Activated naive CD4-positive, alpha-beta T cell treated with anti-CD3 and anti-CD28 coated beads for 36 hours (primary cell): ENCODE data around the gene PANX1. TPM values are rescaled to one million over a fixed set of nuclear protein-coding genes. Genes with fewer than 3 reads are reported as not detected.

Source experiments
- CTCF ChIA-PET: fragments of 350-600 bp; sonication (Branson Sonifier 250); formaldehyde crosslinking; loops from one replicate; lab custom pipeline; 2021; ENCODE audit warnings: antibody characterized with exemption; lab: Charles Lee
- DNase-seq: peaks from one replicate; pipeline ENCODE4 v3.0.0-alpha.2; 2020
- H3K27ac Mint-ChIP-seq: one replicate; pipeline ENCODE4 v1.8.0; 2021; ENCODE audit warnings: mild to moderate bottlenecking, mixed read lengths
- H3K27me3 Mint-ChIP-seq: one replicate; pipeline ENCODE4 v1.8.0; 2021; ENCODE audit warnings: low read depth, mixed read lengths
- H3K36me3 Mint-ChIP-seq: one replicate; pipeline ENCODE4 v1.8.0; 2021; ENCODE audit warnings: low read depth, mixed read lengths
- H3K4me1 Mint-ChIP-seq: one replicate; pipeline ENCODE4 v1.8.0; 2021; ENCODE audit warnings: low read depth, mixed read lengths
- H3K4me3 Mint-ChIP-seq: one replicate; pipeline ENCODE4 v1.8.0; 2021; ENCODE audit warnings: mild to moderate bottlenecking, moderate library complexity, mixed read lengths
- H3K9me3 Mint-ChIP-seq: one replicate; pipeline ENCODE4 v1.8.0; 2021; ENCODE audit warnings: mixed read lengths
- intact Hi-C: fragments of 100-400 bp; cut with micrococcal nuclease; formaldehyde crosslinking; loops from one replicate; pipeline ENCODE4 v1.15.1; 2023
- total RNA-seq, 2 experiments: library from RNA; stranded (reverse); gene quantifications; one replicate each; pipeline ENCODE4 v1.2.3, GENCODE V29; 2021

Gene PANX1
- total RNA-seq, 2 experiments from 2014 or later = 5.4 to 5.8 TPM

GRCh38 chr11:94181526-94181925 is 52.9 kb downstream of the PANX1 start:
- Mint-ChIP-seq H3K27me3 (no peaks in the 10 kb centered on the region), H3K4me1 (no peaks in the 10 kb centered on the region), H3K36me3 (peaks cover 37% of the 10 kb centered on the region), H3K4me3 (no peak overlapping the region), H3K27ac (no peak overlapping the region), H3K9me3 (no peaks in the 10 kb centered on the region)
- CTCF ChIA-PET = interaction anchor here (0.7 to 1.6 kb wide), 3 partner anchors 10 to 1261 kb away, joined by 3 to 4 read pairs (median 3); no protein-coding TSS in a partner anchor
- intact Hi-C loops = no loop called here
- no peak for DNase-seq

GRCh38 chr11:94181943-94182342 is 53.3 kb downstream of the PANX1 start:
- Mint-ChIP-seq H3K36me3 (peaks cover 35% of the 10 kb centered on the region), H3K4me3 (no peak overlapping the region), H3K27ac (no peak overlapping the region), H3K4me1 (no peaks in the 10 kb centered on the region), H3K9me3 (no peaks in the 10 kb centered on the region), H3K27me3 (no peaks in the 10 kb centered on the region)
- CTCF ChIA-PET = interaction anchor here (1.2 to 1.6 kb wide), 2 partner anchors 11 to 77 kb away, joined by 3 to 4 read pairs; no protein-coding TSS in a partner anchor
- DNase-seq = no peak
- intact Hi-C loops = no loop called here

GRCh38 chr11:94183251-94183885 is 54.7 kb downstream of the PANX1 start:
- intact Hi-C loops = no loop called here
- H3K9me3 Mint-ChIP-seq = no peaks in the 10 kb centered on the region
- H3K27ac Mint-ChIP-seq = no peak overlapping the region

GRCh38 chr11:94183886-94184264 is 55.2 kb downstream of the PANX1 start:
- peak; percentile 38 for DNase-seq
- no peak overlapping the region for H3K27ac Mint-ChIP-seq
- H3K4me3 Mint-ChIP-seq = no peak overlapping the region
- no peaks in the 10 kb centered on the region for H3K9me3 Mint-ChIP-seq
- H3K36me3 Mint-ChIP-seq = peaks cover 24% of the 10 kb centered on the region
- CTCF ChIA-PET = interaction anchor here (1.0 to 1.6 kb wide), 8 partner anchors 9 to 325 kb away, joined by 3 to 7 read pairs (median 3); partner anchors contain the start of gene PANX1
- intact Hi-C loops = no loop called here
- H3K4me1 Mint-ChIP-seq = no peaks in the 10 kb centered on the region
- no peaks in the 10 kb centered on the region for H3K27me3 Mint-ChIP-seq

More at GRCh38 chr11:94183251-94183885, 54.7 kb downstream of the PANX1 start:
- CTCF ChIA-PET = interaction anchor here (0.6 to 1.6 kb wide), 8 partner anchors 8 to 326 kb away, joined by 3 to 7 read pairs (median 3); partner anchors contain the start of gene PANX1
- Mint-ChIP-seq H3K4me3 (no peak overlapping the region), H3K4me1 (no peaks in the 10 kb centered on the region), H3K27me3 (no peaks in the 10 kb centered on the region), H3K36me3 (peaks cover 28% of the 10 kb centered on the region)
- no peak for DNase-seq

DNA sequence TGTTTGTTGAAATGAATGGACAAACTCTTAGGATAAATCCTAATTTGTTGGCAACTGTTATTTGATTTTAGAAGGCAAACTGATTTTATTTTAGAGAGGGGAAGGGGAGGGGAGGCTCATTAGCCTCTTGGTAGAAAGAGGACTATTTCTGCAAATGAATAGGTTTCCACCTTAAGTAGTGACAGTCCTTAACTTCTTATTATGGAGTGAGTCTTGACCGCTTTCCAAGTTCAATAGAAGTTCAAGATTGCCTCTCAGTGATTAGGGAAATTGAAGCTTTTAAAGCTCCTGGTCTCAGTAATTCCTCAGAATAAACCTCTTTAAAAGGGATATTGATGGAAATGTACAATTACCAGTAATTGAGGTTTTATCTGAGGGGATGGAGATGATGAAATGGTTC is 55.7 kb downstream of the PANX1 start:
- Mint-ChIP-seq H3K27me3 (no peaks in the 10 kb centered on the region), H3K36me3 (peaks cover 20% of the 10 kb centered on the region), H3K9me3 (no peaks in the 10 kb centered on the region), H3K4me1 (no peaks in the 10 kb centered on the region), H3K4me3 (no peak overlapping the region), H3K27ac (no peak overlapping the region)
- intact Hi-C loops = no loop called here
- CTCF ChIA-PET = interaction anchor here (1.0 to 1.6 kb wide), 6 partner anchors 9 to 325 kb away, joined by 3 to 7 read pairs (median 3); partner anchors contain the start of gene PANX1
- DNase-seq = no peak

DNA sequence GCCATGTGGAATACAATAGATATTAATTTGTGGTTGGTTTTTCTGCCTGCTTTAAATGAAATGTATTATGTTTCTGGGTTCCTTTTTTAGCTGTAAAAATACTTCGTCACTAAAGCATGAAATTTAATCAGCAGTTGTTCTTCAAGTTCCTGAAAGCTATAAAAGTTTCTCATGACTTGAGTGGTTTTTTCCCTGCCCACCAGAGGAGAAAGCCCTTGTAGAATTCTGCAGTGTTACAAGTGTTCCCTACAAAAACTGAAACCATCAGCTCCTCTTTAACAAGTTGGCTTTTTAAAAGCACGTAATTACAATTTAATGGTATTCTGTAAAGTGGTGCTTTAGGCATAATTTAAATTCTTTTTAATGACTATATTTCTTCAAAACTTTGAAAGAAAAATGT is 56.2 kb downstream of the PANX1 start:
- CTCF ChIA-PET = interaction anchor here (0.6 to 1.6 kb wide), 3 partner anchors 9 to 324 kb away, joined by 3 to 4 read pairs (median 3); no protein-coding TSS in a partner anchor
- H3K4me1 Mint-ChIP-seq = no peaks in the 10 kb centered on the region
- no peak for DNase-seq
- no peaks in the 10 kb centered on the region for H3K27me3 Mint-ChIP-seq
- no peak overlapping the region for H3K27ac Mint-ChIP-seq
- no peaks in the 10 kb centered on the region for H3K9me3 Mint-ChIP-seq
- no peak overlapping the region for H3K4me3 Mint-ChIP-seq
- intact Hi-C loops = no loop called here
- H3K36me3 Mint-ChIP-seq = peaks cover 16% of the 10 kb centered on the region

- Mint-ChIP-seq H3K27me3 (no peaks in the 10 kb centered on the region), H3K36me3 (peaks cover 12% of the 10 kb centered on the region), H3K27ac (no peak overlapping the region), H3K9me3 (no peaks in the 10 kb centered on the region), H3K4me1 (no peaks in the 10 kb centered on the region), H3K4me3 (no peak overlapping the region)
- DNase-seq = no peak
- intact Hi-C loops = no loop called here
- CTCF ChIA-PET = interaction anchor here (0.6 to 1.4 kb wide), 4 partner anchors 9 to 320 kb away, joined by 3 to 4 read pairs (median 3); partner anchors contain the start of gene PANX1
These were observed 56.9 kb downstream of the PANX1 start for GRCh38 chr11:94185416-94186084.

DNA sequence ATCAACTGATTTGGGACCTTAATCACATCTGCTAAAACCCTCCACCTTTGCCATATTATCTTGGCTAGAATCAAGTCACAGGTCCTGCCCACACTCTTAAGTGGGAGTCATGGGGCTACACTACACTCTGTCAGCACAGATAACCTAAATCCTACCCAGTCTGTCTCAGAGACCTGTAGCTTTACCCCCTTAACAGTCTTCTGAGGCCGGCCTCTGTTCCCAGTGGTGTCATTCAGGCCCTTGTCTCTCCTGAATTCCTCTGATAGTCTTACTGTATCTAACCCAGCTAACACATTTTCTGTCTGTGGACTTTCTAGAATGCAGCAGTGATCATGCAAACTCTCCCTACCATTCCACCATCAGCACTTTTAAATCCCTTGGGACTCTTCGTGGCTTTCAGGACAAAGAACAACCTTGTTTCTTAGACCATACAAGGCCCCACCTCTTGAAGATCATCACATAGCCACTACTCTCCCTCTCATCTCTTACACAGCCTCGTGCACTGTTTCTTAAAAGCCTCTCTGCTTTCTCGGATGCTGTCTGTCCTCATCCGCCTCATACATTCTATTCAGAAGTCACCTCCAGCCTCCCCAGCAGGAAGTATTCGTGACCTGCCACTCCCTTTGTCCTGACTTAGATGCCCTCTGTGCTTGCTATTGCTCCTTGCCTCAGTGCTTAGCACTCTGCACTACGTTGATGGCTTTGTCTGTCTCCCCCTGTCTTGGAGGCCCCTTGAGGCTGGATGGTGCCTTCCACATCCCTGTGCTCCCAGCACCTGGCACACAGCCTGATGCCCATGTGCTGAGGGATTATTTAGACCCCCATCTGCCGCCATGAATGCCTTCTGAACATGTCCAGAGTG is 57.9 kb downstream of the PANX1 start:
- H3K9me3 Mint-ChIP-seq = peaks cover 2% of the 10 kb centered on the region
- intact Hi-C loops = no loop called here
- H3K27me3 Mint-ChIP-seq = no peaks in the 10 kb centered on the region
- no peak overlapping the region for H3K27ac Mint-ChIP-seq
- CTCF ChIA-PET = interaction anchor here (1.1 kb wide), 2 partner anchors 58 to 291 kb away, joined by 3 read pairs; partner anchors contain the start of gene PANX1
- DNase-seq = no peak
- no peaks in the 10 kb centered on the region for H3K4me1 Mint-ChIP-seq
- no peak overlapping the region for H3K4me3 Mint-ChIP-seq
- H3K36me3 Mint-ChIP-seq = peaks cover 2% of the 10 kb centered on the region

GRCh38 chr11:94193288-94193687 is 64.6 kb downstream of the PANX1 start:
- CTCF ChIA-PET = no interaction called here
- intact Hi-C loops = no loop called here

DNA sequence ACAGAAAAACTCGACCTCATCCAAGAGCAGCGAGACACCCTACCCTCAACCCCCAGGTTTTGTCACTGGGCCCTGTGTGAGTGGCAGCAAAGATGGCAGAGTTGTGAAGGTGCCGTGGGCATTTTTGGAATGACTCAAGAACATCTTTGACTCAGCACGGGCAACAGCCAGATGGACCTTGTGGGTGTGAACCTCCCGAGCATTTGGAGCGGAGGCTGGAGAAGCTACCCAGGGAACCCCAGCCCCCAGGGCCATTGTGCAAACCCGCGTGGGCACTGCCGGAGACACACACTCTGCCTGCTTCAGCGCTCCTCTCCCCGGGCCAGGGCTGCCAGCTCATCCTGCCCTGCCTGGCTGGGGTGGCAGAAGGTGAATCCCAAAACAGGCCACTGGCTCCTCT is 66.1 kb downstream of the PANX1 start:
- Mint-ChIP-seq H3K27ac (no peak overlapping the region), H3K36me3 (no peaks in the 10 kb centered on the region), H3K27me3 (no peaks in the 10 kb centered on the region), H3K4me1 (no peaks in the 10 kb centered on the region), H3K4me3 (no peak overlapping the region), H3K9me3 (peaks cover 2% of the 10 kb centered on the region)
- intact Hi-C loops = no loop called here
- no peak for DNase-seq
- CTCF ChIA-PET = interaction anchor here (0.7 kb wide), 1 partner anchor 10 kb away, joined by 3 read pairs; no protein-coding TSS in a partner anchor

More at GRCh38 chr11:94193288-94193687, 64.6 kb downstream of the PANX1 start:
- Mint-ChIP-seq H3K36me3 (no peaks in the 10 kb centered on the region), H3K9me3 (peaks cover 2% of the 10 kb centered on the region), H3K27me3 (no peaks in the 10 kb centered on the region), H3K27ac (no peak overlapping the region), H3K4me1 (no peaks in the 10 kb centered on the region), H3K4me3 (no peak overlapping the region)
- DNase-seq = no peak

GRCh38 chr11:94196363-94196762 is 67.7 kb downstream of the PANX1 start:
- no peak for DNase-seq
- H3K9me3 Mint-ChIP-seq = no peaks in the 10 kb centered on the region
- H3K4me1 Mint-ChIP-seq = no peaks in the 10 kb centered on the region
- CTCF ChIA-PET = no interaction called here
- no peak overlapping the region for H3K4me3 Mint-ChIP-seq
- no peaks in the 10 kb centered on the region for H3K36me3 Mint-ChIP-seq
- no peak overlapping the region for H3K27ac Mint-ChIP-seq
- intact Hi-C loops = no loop called here
- peaks cover 4% of the 10 kb centered on the region for H3K27me3 Mint-ChIP-seq

- CTCF ChIA-PET = no interaction called here
These were observed 70.1 kb downstream of the PANX1 start for GRCh38 chr11:94198718-94199117.

More at GRCh38 chr11:94198718-94199117, 70.1 kb downstream of the PANX1 start:
- H3K27me3 Mint-ChIP-seq = peaks cover 7% of the 10 kb centered on the region
- no peak overlapping the region for H3K27ac Mint-ChIP-seq
- intact Hi-C loops = no loop called here
- no peak overlapping the region for H3K4me3 Mint-ChIP-seq
- H3K9me3 Mint-ChIP-seq = no peaks in the 10 kb centered on the region
- no peaks in the 10 kb centered on the region for H3K4me1 Mint-ChIP-seq
- no peak for DNase-seq
- no peaks in the 10 kb centered on the region for H3K36me3 Mint-ChIP-seq
